A673 (cell line): ENCODE results near the gene TNFRSF9.

Experiments
- EZH2 ChIP-seq: fragments of 200-600 bp; sonication (generic); IDR thresholded peaks from 2 replicates; pipeline ENCODE4 v1.6.1; 2017; ENCODE audit warnings: borderline replicate concordance, low read depth, mild to moderate bottlenecking, mixed read lengths, antibody characterized with exemption, low read length; ENCODE audit not compliant: poor library complexity, severe bottlenecking
- TF ChIP-seq, protein P1 (sequence below): fragments of 300-800, 200-600 bp; sonication (generic); conservative IDR thresholded peaks from 2 replicates; pipeline ENCODE4 v1.5.1; 2017; ENCODE audit warnings: low read depth, mild to moderate bottlenecking, antibody characterized with exemption, low read length, moderate library complexity, mixed read lengths

DNA sequence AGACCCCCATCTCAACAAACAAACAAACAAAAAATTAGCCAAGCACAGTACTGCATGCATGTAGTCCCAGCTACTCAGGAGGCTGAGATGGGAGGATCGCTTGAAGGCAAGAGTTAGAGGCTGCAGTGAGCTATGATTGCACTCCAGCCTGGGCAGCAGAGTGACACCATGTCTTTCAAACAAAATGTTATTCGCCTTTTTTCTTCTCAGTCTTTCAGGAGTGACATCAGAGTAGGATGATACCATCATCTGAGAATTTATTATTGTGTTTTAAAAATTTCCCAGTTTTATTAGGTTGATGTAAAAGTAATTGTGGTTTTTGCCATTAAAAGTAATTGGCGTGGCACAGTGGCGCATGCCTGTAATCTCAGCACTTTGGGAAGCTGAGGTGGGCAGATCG, 31.6 kb upstream of the TNFRSF9 start:
- TF ChIP-seq, protein P1, sequence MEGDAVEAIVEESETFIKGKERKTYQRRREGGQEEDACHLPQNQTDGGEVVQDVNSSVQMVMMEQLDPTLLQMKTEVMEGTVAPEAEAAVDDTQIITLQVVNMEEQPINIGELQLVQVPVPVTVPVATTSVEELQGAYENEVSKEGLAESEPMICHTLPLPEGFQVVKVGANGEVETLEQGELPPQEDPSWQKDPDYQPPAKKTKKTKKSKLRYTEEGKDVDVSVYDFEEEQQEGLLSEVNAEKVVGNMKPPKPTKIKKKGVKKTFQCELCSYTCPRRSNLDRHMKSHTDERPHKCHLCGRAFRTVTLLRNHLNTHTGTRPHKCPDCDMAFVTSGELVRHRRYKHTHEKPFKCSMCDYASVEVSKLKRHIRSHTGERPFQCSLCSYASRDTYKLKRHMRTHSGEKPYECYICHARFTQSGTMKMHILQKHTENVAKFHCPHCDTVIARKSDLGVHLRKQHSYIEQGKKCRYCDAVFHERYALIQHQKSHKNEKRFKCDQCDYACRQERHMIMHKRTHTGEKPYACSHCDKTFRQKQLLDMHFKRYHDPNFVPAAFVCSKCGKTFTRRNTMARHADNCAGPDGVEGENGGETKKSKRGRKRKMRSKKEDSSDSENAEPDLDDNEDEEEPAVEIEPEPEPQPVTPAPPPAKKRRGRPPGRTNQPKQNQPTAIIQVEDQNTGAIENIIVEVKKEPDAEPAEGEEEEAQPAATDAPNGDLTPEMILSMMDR = no peak
- no peak for TF ChIP-seq EZH2
